ENCODE measurements around the gene FLYWCH1.

Gene FLYWCH1

GRCh38 chr16:2883458-2883908 lies 28.2 kb upstream of the FLYWCH1 start:
- in situ Hi-C loops (cut with HindIII; ENCODE audit: low sequenced_read_pairs): no loop called here
- DNase-seq (ENCODE audit: low read depth): no peak
- H3K4me3 ChIP-seq (ENCODE audit: low read depth, low read length): peak overlapping the region; percentile 88
- TF ChIP-seq CTCF (IDR thresholded peaks at IDR 0.05; ENCODE audit: low read depth, low read length, missing control alignments): no peak

- in situ Hi-C loops (cut with HindIII; ENCODE audit: low sequenced_read_pairs): no loop called here
- H3K4me3 ChIP-seq (ENCODE audit: low read depth, low read length): peak overlapping the region; percentile 88
- no peak for DNase-seq (ENCODE audit: low read depth)
- no peak for TF ChIP-seq CTCF (IDR thresholded peaks at IDR 0.05; ENCODE audit: low read depth, low read length, missing control alignments)
Observed at GRCh38 chr16:2884041-2884451, 27.7 kb upstream of the FLYWCH1 start.

- no peak for TF ChIP-seq CTCF (IDR thresholded peaks at IDR 0.05; ENCODE audit: low read depth, low read length, missing control alignments)
- no peak overlapping the region for H3K4me3 ChIP-seq (ENCODE audit: low read depth, low read length)
- in situ Hi-C loops (cut with HindIII; ENCODE audit: low sequenced_read_pairs): no loop called here
- no peak for DNase-seq (ENCODE audit: low read depth)
Observed at GRCh38 chr16:2894231-2894630, 17.5 kb upstream of the FLYWCH1 start.

GRCh38 chr16:2895813-2896212 lies 15.9 kb upstream of the FLYWCH1 start:
- DNase-seq (ENCODE audit: low read depth): no peak
- no peak for TF ChIP-seq CTCF (IDR thresholded peaks at IDR 0.05; ENCODE audit: low read depth, low read length, missing control alignments)
- in situ Hi-C loops (cut with HindIII; ENCODE audit: low sequenced_read_pairs): no loop called here

GRCh38 chr16:2896480-2897010 lies 15.2 kb upstream of the FLYWCH1 start:
- TF ChIP-seq CTCF (IDR thresholded peaks at IDR 0.05; ENCODE audit: low read depth, low read length, missing control alignments): no peak
- DNase-seq (ENCODE audit: low read depth): no peak
- in situ Hi-C loops (cut with HindIII; ENCODE audit: low sequenced_read_pairs): no loop called here
- H3K4me3 ChIP-seq (ENCODE audit: low read depth, low read length): no peak overlapping the region

More at GRCh38 chr16:2895813-2896212, 15.9 kb upstream of the FLYWCH1 start:
- H3K4me3 ChIP-seq (ENCODE audit: low read depth, low read length): no peak overlapping the region

GRCh38 chr16:2897110-2897509 lies 14.6 kb upstream of the FLYWCH1 start:
- no peak for DNase-seq (ENCODE audit: low read depth)
- no peak overlapping the region for H3K4me3 ChIP-seq (ENCODE audit: low read depth, low read length)

More at GRCh38 chr16:2897110-2897509, 14.6 kb upstream of the FLYWCH1 start:
- in situ Hi-C loops (cut with HindIII; ENCODE audit: low sequenced_read_pairs): no loop called here
- TF ChIP-seq CTCF (IDR thresholded peaks at IDR 0.05; ENCODE audit: low read depth, low read length, missing control alignments): no peak

All from astrocyte of the cerebellum (primary cell).